Renal cortex interstitium (tissue), 15 donors: ENCODE data around the gene OOSP3. TPM values are rescaled to one million over a fixed set of nuclear protein-coding genes. Genes with fewer than 3 reads are reported as not detected.
"Not testable (repeated sequence)": the region's sequence is repeated elsewhere in the genome, so short reads cannot be mapped to it uniquely, and the experiment has no call there.

Experiments used
- DNase-seq, 11 donors: peaks; one replicate each; pipeline ENCODE4 v3.0.0-alpha.2; 2013; ENCODE audit warnings: low read depth in 9 of 11, low spot score in 4 of 11; ENCODE audit errors: extremely low read depth in 1 of 11
- long read RNA-seq, 16 experiments: transcript quantifications; one replicate each; lab custom pipeline, GENCODE V29; 2026
- polyA plus RNA-seq, 3 donors: library from polyadenylated mRNA; unstranded; fragments of 120-200 nt; gene quantifications; one replicate each; pipeline ENCODE4 v1.2.1, GENCODE V29; 2013; ENCODE audit not compliant: insufficient read length in 3 of 3

Gene OOSP3
- not detected for polyA plus RNA-seq
- long read RNA-seq, donor 1, result 0 reads
- long read RNA-seq, donor 2, result 0 reads
- long read RNA-seq, donor 3, result 0 reads
- long read RNA-seq, donor 4, result 0 reads
- long read RNA-seq, donor 5, result 0 reads
- long read RNA-seq, donor 6, result 0 reads
- long read RNA-seq, donor 7, result 0 reads
- long read RNA-seq, donor 8, result 0 reads
- long read RNA-seq, donor 9, result 0 reads
- long read RNA-seq, donor 10, result 0 reads
- long read RNA-seq, donor 11, result 0 reads
- long read RNA-seq, donor 12, result 0 reads
- long read RNA-seq, donor 13, result 0 reads
- long read RNA-seq, donor 14, result 0 reads
- long read RNA-seq, donor 15, result 0 reads
- long read RNA-seq, donor 16, result 0 reads

- DNase-seq, result no peak
Observed at GRCh38 chr11:59878575-59878974, at the start of gene OOSP3. Gene OOSP3 (plus strand): TSS chr11:59878782. CDS start chr11:59878809, 27 bp downstream.

- no peak for DNase-seq
Observed at GRCh38 chr11:59829358-59829757, 49.2 kb upstream of the OOSP3 start.

- no peak for DNase-seq
Observed at GRCh38 chr11:59833602-59834001, 45.0 kb upstream of the OOSP3 start.

- no peak for DNase-seq
Observed at GRCh38 chr11:59839615-59840014, 39.0 kb upstream of the OOSP3 start.

GRCh38 chr11:59841514-59841913 is 37.1 kb upstream of the OOSP3 start:
- DNase-seq, result no peak

- no peak for DNase-seq
Observed at GRCh38 chr11:59842316-59842715, 36.3 kb upstream of the OOSP3 start.

GRCh38 chr11:59845399-59845798 is 33.2 kb upstream of the OOSP3 start, which contains the start of gene CBLIF:
Gene CBLIF (minus strand): TSS chr11:59845499. CDS start chr11:59845453, 46 bp downstream.
- DNase-seq, result no peak

GRCh38 chr11:59846556-59846955 is 32.0 kb upstream of the OOSP3 start:
- no peak for DNase-seq

GRCh38 chr11:59847626-59848025 is 31.0 kb upstream of the OOSP3 start:
- DNase-seq, result no peak

GRCh38 chr11:59848439-59848838 is 30.1 kb upstream of the OOSP3 start:
- DNase-seq, result not testable (repeated sequence)

GRCh38 chr11:59849129-59849528 is 29.5 kb upstream of the OOSP3 start:
- peak in 1 of 11 donors; percentile 18 for DNase-seq

GRCh38 chr11:59849551-59849950 is 29.0 kb upstream of the OOSP3 start:
- not testable (repeated sequence) for DNase-seq

GRCh38 chr11:59851416-59851815 is 27.2 kb upstream of the OOSP3 start:
- DNase-seq, result not testable (repeated sequence)

- DNase-seq, result no peak
Observed at GRCh38 chr11:59854871-59855270, 23.7 kb upstream of the OOSP3 start.

- DNase-seq, result no peak
Observed at GRCh38 chr11:59857439-59858434, 20.8 kb upstream of the OOSP3 start.

- DNase-seq, result no peak
Observed at GRCh38 chr11:59859673-59860072, 18.9 kb upstream of the OOSP3 start.

GRCh38 chr11:59862252-59862651 is 16.3 kb upstream of the OOSP3 start:
- DNase-seq, result no peak

GRCh38 chr11:59865031-59865430 is 13.6 kb upstream of the OOSP3 start:
- DNase-seq, result no peak

GRCh38 chr11:59866397-59866796 is 12.2 kb upstream of the OOSP3 start, which contains the start of gene TCN1:
Gene TCN1 (minus strand): TSS chr11:59866487. CDS start chr11:59866470, 17 bp downstream.
- DNase-seq, result no peak

GRCh38 chr11:59866836-59867235 is 11.7 kb upstream of the OOSP3 start:
- no peak for DNase-seq
